H9 (cell line): ENCODE data around the gene MB. TPM values are rescaled to one million over a fixed set of nuclear protein-coding genes. Genes with fewer than 3 reads are reported as not detected.
"Not testable (repeated sequence)": the region's sequence is repeated elsewhere in the genome, so short reads cannot be mapped to it uniquely, and the experiment has no call there.

ENCODE experiments used
- DNase-seq: peaks from one replicate; pipeline ENCODE4 v3.0.0-alpha.2; 2017
- H2AFZ ChIP-seq: one replicate; pipeline ENCODE4 v1.6.1; 2013; ENCODE audit warnings: mild to moderate bottlenecking, low read length, control low read depth, moderate library complexity
- H2AK5ac ChIP-seq: 2 replicates; pipeline ENCODE4 v1.6.1; 2013; ENCODE audit warnings: low read length, control low read depth, mixed read lengths; ENCODE audit not compliant: insufficient read length
- H2BK120ac ChIP-seq: one replicate; pipeline ENCODE4 v1.6.1; 2013; ENCODE audit warnings: low read depth, mild to moderate bottlenecking, low read length, control low read depth, inconsistent platforms; ENCODE audit not compliant: poor library complexity, severe bottlenecking
- H2BK12ac ChIP-seq: 2 replicates; pipeline ENCODE4 v1.6.1; 2013; ENCODE audit warnings: low read length, control low read depth, mixed read lengths, low read depth; ENCODE audit not compliant: insufficient read length
- H2BK15ac ChIP-seq: 2 replicates; pipeline ENCODE4 v1.6.1; 2013; ENCODE audit warnings: low read depth, low read length, control low read depth
- H2BK20ac ChIP-seq: one replicate; pipeline ENCODE4 v1.6.1; 2013; ENCODE audit warnings: low read depth, mild to moderate bottlenecking, low read length, control low read depth, inconsistent platforms; ENCODE audit not compliant: poor library complexity, severe bottlenecking
- H2BK5ac ChIP-seq: 2 replicates; pipeline ENCODE4 v1.6.1; 2013; ENCODE audit warnings: low read length, control low read depth, mixed read lengths; ENCODE audit not compliant: insufficient read length
- H3K14ac ChIP-seq: 2 replicates; pipeline ENCODE4 v1.6.1; 2013; ENCODE audit warnings: low read length, control low read depth; ENCODE audit not compliant: insufficient read depth
- H3K18ac ChIP-seq: 2 replicates; pipeline ENCODE4 v1.6.1; 2013; ENCODE audit warnings: low read depth, mild to moderate bottlenecking, mixed read lengths, low read length, control low read depth; ENCODE audit not compliant: insufficient read length
- H3K23ac ChIP-seq: 2 replicates; pipeline ENCODE4 v1.6.1; 2013; ENCODE audit warnings: low read length, control low read depth, mixed read lengths, low read depth; ENCODE audit not compliant: insufficient read length
- H3K23me2 ChIP-seq: 2 replicates; pipeline ENCODE4 v1.6.1; 2013; ENCODE audit warnings: low read depth, mild to moderate bottlenecking, mixed read lengths, low read length, control low read depth; ENCODE audit not compliant: insufficient read length, poor library complexity, severe bottlenecking
- H3K27ac ChIP-seq: 2 replicates; pipeline ENCODE4 v1.5.1; 2013; ENCODE audit warnings: low read length, control low read depth, mixed read lengths, low read depth; ENCODE audit not compliant: insufficient read length
- H3K27me3 ChIP-seq: 2 replicates; pipeline ENCODE4 v1.6.1; 2013; ENCODE audit warnings: low read length, control low read depth, inconsistent platforms; ENCODE audit not compliant: insufficient read depth
- H3K4ac ChIP-seq: 2 replicates; pipeline ENCODE4 v1.6.1; 2013; ENCODE audit warnings: low read depth, mild to moderate bottlenecking, control low read depth, inconsistent platforms, low read length, moderate library complexity
- H3K4me1 ChIP-seq: 2 replicates; pipeline ENCODE4 v1.6.1; 2013; ENCODE audit warnings: low read length, control low read depth, inconsistent platforms; ENCODE audit not compliant: insufficient read depth
- H3K4me2 ChIP-seq: 2 replicates; pipeline ENCODE4 v1.6.1; 2013; ENCODE audit warnings: low read length, control low read depth, mixed read lengths; ENCODE audit not compliant: insufficient read length, insufficient read depth
- H3K56ac ChIP-seq: 2 replicates; pipeline ENCODE4 v1.6.1; 2013; ENCODE audit warnings: low read depth, mild to moderate bottlenecking, mixed read lengths, low read length, control low read depth; ENCODE audit not compliant: insufficient read length
- H3K79me1 ChIP-seq: 2 replicates; pipeline ENCODE4 v1.6.1; 2013; ENCODE audit warnings: low read depth, mild to moderate bottlenecking, moderate library complexity, low read length, control low read depth, inconsistent platforms; ENCODE audit not compliant: insufficient read depth, poor library complexity, severe bottlenecking
- H3K79me2 ChIP-seq: 2 replicates; pipeline ENCODE4 v1.6.1; 2013; ENCODE audit warnings: low read length, control low read depth, inconsistent platforms; ENCODE audit not compliant: insufficient read depth
- H3K9ac ChIP-seq: 2 replicates; pipeline ENCODE4 v1.6.1; 2013; ENCODE audit warnings: low read length, control low read depth, mixed read lengths; ENCODE audit not compliant: insufficient read length; ENCODE audit errors: extremely low read depth
- H3K9me3 ChIP-seq: one replicate; pipeline ENCODE4 v1.6.1; 2013; ENCODE audit warnings: low read depth, low read length, inconsistent platforms; ENCODE audit not compliant: control insufficient read depth
- H3T11ph ChIP-seq: one replicate; pipeline ENCODE4 v1.6.1; 2013; ENCODE audit warnings: mild to moderate bottlenecking, low read length, control low read depth, inconsistent platforms
- H4K20me1 ChIP-seq: one replicate; pipeline ENCODE4 v1.6.1; 2013; ENCODE audit not compliant: control insufficient read depth, insufficient read length, insufficient read depth
- H4K5ac ChIP-seq: 2 replicates; pipeline ENCODE4 v1.6.1; 2013; ENCODE audit warnings: low read depth, mild to moderate bottlenecking, mixed read lengths, low read length, control low read depth; ENCODE audit not compliant: insufficient read length
- H4K8ac ChIP-seq: replicated peaks from 2 replicates; pipeline ENCODE4 v1.6.1; 2013; ENCODE audit warnings: low read length, control low read depth, mixed read lengths, low read depth; ENCODE audit not compliant: insufficient read length
- H4K91ac ChIP-seq: 2 replicates; pipeline ENCODE4 v1.6.1; 2013; ENCODE audit warnings: low read depth, mild to moderate bottlenecking, moderate library complexity, mixed read lengths, low read length, control low read depth; ENCODE audit not compliant: insufficient read length
- H3K27ac Mint-ChIP-seq, 3 experiments: 2 replicates in 2 of 3; 3 replicates in 1 of 3; pipeline ENCODE4 v1.8.0; 2020 to 2021; ENCODE audit warnings: mixed read lengths in 3 of 3, mild to moderate bottlenecking in 1 of 3, moderate library complexity in 1 of 3
- H3K27me3 Mint-ChIP-seq: 2 replicates; pipeline ENCODE4 v1.8.0; 2021; ENCODE audit warnings: low read depth, mild to moderate bottlenecking, moderate library complexity, mixed read lengths
- H3K36me3 Mint-ChIP-seq, 3 experiments: 2 replicates in 2 of 3; 3 replicates in 1 of 3; pipeline ENCODE4 v1.8.0; 2020 to 2021; ENCODE audit warnings: low read depth in 3 of 3, mixed read lengths in 3 of 3; ENCODE audit not compliant: insufficient read depth in 1 of 3
- H3K4me1 Mint-ChIP-seq, 2 experiments: 2 replicates each; pipeline ENCODE4 v1.8.0; 2020; ENCODE audit warnings: mixed read lengths in 2 of 2
- H3K4me3 Mint-ChIP-seq, 2 experiments: 2 replicates in 1 of 2; 3 replicates in 1 of 2; pipeline ENCODE4 v1.8.0; 2020 to 2021; ENCODE audit warnings: mild to moderate bottlenecking in 2 of 2, mixed read lengths in 2 of 2, moderate library complexity in 1 of 2
- H3K9me3 Mint-ChIP-seq, 2 experiments: 2 replicates in 1 of 2; 3 replicates in 1 of 2; pipeline ENCODE4 v1.8.0; 2020; ENCODE audit warnings: mild to moderate bottlenecking in 2 of 2, mixed read lengths in 2 of 2, moderate library complexity in 1 of 2
- CTCF ChIP-seq: fragments of 200-600 bp; sonication (generic); conservative IDR thresholded peaks from 3 replicates; pipeline ENCODE4 v1.8.0; 2021; ENCODE audit warnings: antibody characterized with exemption, mild to moderate bottlenecking
- WGBS: extraction: QIAGEN DNeasy Blood & Tissue Kit; methylation state at CpG from one replicate; pipeline ENCODE4 v1.1.7; 2013; ENCODE audit warnings: missing lambda C conversion rate, low lambda C conversion rate, mixed read lengths; ENCODE audit not compliant: insufficient read length; ENCODE audit errors: extremely low coverage; 5-methylcytosine and 5-hydroxymethylcytosine counted together
- long read RNA-seq: library from polyadenylated mRNA; unstranded; transcript quantifications from one replicate; pipeline ENCODE4 v2.0.0, GENCODE V29; 2020
- total RNA-seq: library from RNA; stranded (reverse); gene quantifications from 2 replicates; pipeline ENCODE4 v1.2.1, GENCODE V29; 2021

Gene MB
- total RNA-seq: 0.29 and 0.55 TPM in 2 replicates
- long read RNA-seq, partial matches to known transcripts: 0 of 1 reads
- long read RNA-seq, other reads (novel, unspliced or antisense): 0 of 1 reads

GRCh38 chr22:35617137-35617755, at the start of gene MB:
TSS of gene MB (minus strand) at chr22:35617329. CDS start at chr22:35617257, 72 bp downstream.
- Histone ChIP-seq H3K9me3 (no peaks in the 10 kb centered on the region), H2BK120ac (no peak within 1 kb of the TSS), H4K20me1 (no peaks in the 10 kb centered on the region), H2AFZ (no peak within 1 kb of the TSS), H3K4me2 (no peak within 1 kb of the TSS), H3T11ph (no peak within 1 kb of the TSS), H2AK5ac (no peak within 1 kb of the TSS), H3K23ac (no peak within 1 kb of the TSS), H3K9ac (no peak within 1 kb of the TSS), H4K5ac (no peak within 1 kb of the TSS), H2BK12ac (no peak within 1 kb of the TSS), H2BK20ac (no peak within 1 kb of the TSS), H4K91ac (no peak within 1 kb of the TSS), H3K27ac (no peak within 1 kb of the TSS), H3K14ac (no peak within 1 kb of the TSS), H3K18ac (no peak within 1 kb of the TSS), H3K56ac (no peak within 1 kb of the TSS), H4K8ac (no peak within 1 kb of the TSS), H3K4me1 (no peaks in the 10 kb centered on the region), H3K23me2 (no peaks in the 10 kb centered on the region), H3K27me3 (no peaks in the 10 kb centered on the region), H3K79me1 (no peaks in the 10 kb centered on the region), H3K79me2 (no peaks in the 10 kb centered on the region), H2BK15ac (no peak within 1 kb of the TSS), H2BK5ac (no peak within 1 kb of the TSS), H3K4ac (no peak within 1 kb of the TSS)
- TF ChIP-seq CTCF: no peak
- Mint-ChIP-seq H3K4me3 (no peak within 1 kb of the TSS), H3K4me1 (peaks cover under 1 to 11% of the 10 kb centered on the region in 2 experiments; a peak in 2 of 4 replicates), H3K27me3 (peaks cover 7% of the 10 kb centered on the region; the same call in 1 of the 2 replicates), H3K9me3 (no peaks in the 10 kb centered on the region), H3K36me3 (no peaks in the 10 kb centered on the region), H3K27ac (no peak within 1 kb of the TSS)
- no CpG with 5 or more reads among the region's 16 CpGs for WGBS
- no peak for DNase-seq

GRCh38 chr22:35666699-35667098, 49.6 kb upstream of the MB start:
- H3T11ph ChIP-seq, H3K18ac ChIP-seq: not testable (repeated sequence)

More at GRCh38 chr22:35666699-35667098, 49.6 kb upstream of the MB start:
- peaks cover 16% of the 10 kb centered on the region for H3K9me3 ChIP-seq
- H4K20me1 ChIP-seq, H3K27me3 ChIP-seq, H3K4me3 Mint-ChIP-seq, H2BK15ac ChIP-seq, H3K9ac ChIP-seq, H3K27ac ChIP-seq, H3K4ac ChIP-seq, H3K23me2 ChIP-seq, H2BK120ac ChIP-seq, H3K56ac ChIP-seq, H3K4me2 ChIP-seq, H3K79me1 ChIP-seq, H3K14ac ChIP-seq, H3K23ac ChIP-seq, H4K8ac ChIP-seq, H4K91ac ChIP-seq, H2BK5ac ChIP-seq, H2AK5ac ChIP-seq, H3K27me3 Mint-ChIP-seq, H4K5ac ChIP-seq, H2BK12ac ChIP-seq, H3K27ac Mint-ChIP-seq, H3K4me1 ChIP-seq, H2BK20ac ChIP-seq, DNase-seq, H3K79me2 ChIP-seq, H2AFZ ChIP-seq: not testable (repeated sequence)
- Mint-ChIP-seq H3K9me3 (peaks cover 45 to 47% of the 10 kb centered on the region in 2 experiments), H3K4me1 (peaks cover 22 to 23% of the 10 kb centered on the region in 2 experiments), H3K36me3 (peaks cover 17 to 44% (median 25%) of the 10 kb centered on the region in 3 experiments)
- no CpG with 5 or more reads among the region's 1 CpG for WGBS
